HepG2 (cell line): Measurements from ENCODE around the gene CTDNEP1. TPM values are rescaled to one million over a fixed set of nuclear protein-coding genes. Genes with fewer than 3 reads are reported as not detected.

ENCODE experiments used
- CENPX ChIP-seq: sonication (generic); formaldehyde crosslinking; IDR thresholded peaks from 2 replicates; pipeline ENCODE4 v1.9.0; 2021; ENCODE audit warnings: mild to moderate bottlenecking, missing genetic modification reagents, moderate library complexity
- MED13 ChIP-seq: sonication (generic); formaldehyde crosslinking; IDR thresholded peaks from 2 replicates; pipeline ENCODE4 v1.5.0; 2020; ENCODE audit warnings: missing genetic modification reagents
- RNF2 ChIP-seq: fragments of 450-650 bp; conservative IDR thresholded peaks from 2 replicates; pipeline ENCODE4 v1.6.1; 2016; ENCODE audit warnings: low read depth
- SIX1 ChIP-seq: sonication (generic); formaldehyde crosslinking; IDR thresholded peaks from 2 replicates; pipeline ENCODE4 v1.4.0; 2020; ENCODE audit warnings: missing genetic modification reagents, borderline replicate concordance
- TMF1 ChIP-seq: sonication (generic); formaldehyde crosslinking; IDR thresholded peaks from 2 replicates; pipeline ENCODE4 v1.8.1; 2022; ENCODE audit warnings: low read depth, missing genetic modification reagents
- U2AF2 ChIP-seq: fragments of 200-400 bp; formaldehyde crosslinking; IDR thresholded peaks from 2 replicates; pipeline ENCODE4 v1.6.1; 2017; ENCODE audit warnings: low read depth, mild to moderate bottlenecking, low read length
- ZNF264 ChIP-seq: sonication (generic); formaldehyde crosslinking; IDR thresholded peaks from 2 replicates; pipeline ENCODE4 v1.4.0; 2020; ENCODE audit warnings: missing genetic modification reagents
- ZNF484 ChIP-seq: sonication (generic); formaldehyde crosslinking; IDR thresholded peaks from 2 replicates; pipeline ENCODE4 v1.5.1; 2020; ENCODE audit warnings: mild to moderate bottlenecking, low read depth, missing genetic modification reagents, borderline replicate concordance
- ZNF615 ChIP-seq: sonication (generic); formaldehyde crosslinking; IDR thresholded peaks from 2 replicates; pipeline ENCODE4 v1.5.0; 2020; ENCODE audit warnings: mild to moderate bottlenecking, missing genetic modification reagents, borderline replicate concordance
- ZNF775 ChIP-seq: sonication (generic); formaldehyde crosslinking; IDR thresholded peaks from 2 replicates; pipeline ENCODE4 v1.4.0; 2020; ENCODE audit warnings: missing genetic modification reagents, mild to moderate bottlenecking, moderate library complexity, borderline replicate concordance
- ZNF777 ChIP-seq: sonication (generic); formaldehyde crosslinking; IDR thresholded peaks from 2 replicates; pipeline ENCODE4 v1.4.0; 2020; ENCODE audit warnings: missing genetic modification reagents
- ZSCAN31 ChIP-seq: sonication (generic); formaldehyde crosslinking; IDR thresholded peaks from 2 replicates; pipeline ENCODE4 v1.5.0; 2020; ENCODE audit warnings: low read depth, mild to moderate bottlenecking, missing genetic modification reagents
- polyA plus RNA-seq, 8 experiments: library from polyadenylated mRNA; depleted of rRNA in 3 of 8; stranded (reverse) in 7 of 8; unstranded in 1 of 8; fragments of >200 nt; fragmentation: Illumina TruSeq in 4 of 8; extraction: Trizol in 4 of 8; gene quantifications; 2 replicates each; pipeline versions ENCODE4 v1.2.1 to v1.2.3, GENCODE V29; 2011 to 2016; ENCODE audit warnings: low read depth in 4 of 8, missing spikeins in 1 of 8, mixed read lengths in 1 of 8; ENCODE audit not compliant: insufficient read depth in 1 of 8
- total RNA-seq, 5 experiments: library from RNA; depleted of rRNA; stranded (reverse); fragments of >200 nt; fragmentation: Illumina TruSeq; extraction: Trizol; gene quantifications; 2 replicates each; pipeline ENCODE4 v1.2.3, GENCODE V29; 2016; ENCODE audit warnings: low read depth in 1 of 5
- TF ChIP-seq, protein P1 (sequence below): sonication (generic); formaldehyde crosslinking; conservative IDR thresholded peaks from 2 replicates; pipeline ENCODE4 v1.8.0; 2022; ENCODE audit warnings: low read depth, missing genetic modification reagents
- TF ChIP-seq, protein P2 (sequence below): sonication (generic); formaldehyde crosslinking; IDR thresholded peaks from 2 replicates; pipeline ENCODE4 v1.5.0; 2020; ENCODE audit warnings: missing genetic modification reagents
- TF ChIP-seq, protein P3 (sequence below), 2 experiments: fragments of 450-650 bp in 1 of 2; sonication (generic) in 1 of 2; formaldehyde crosslinking in 1 of 2; IDR thresholded peaks; 2 replicates each; pipeline versions ENCODE4 v1.6.1 to v1.8.0; 2016 to 2022; ENCODE audit warnings: antibody characterized with exemption in 1 of 2, mild to moderate bottlenecking in 1 of 2, missing genetic modification reagents in 1 of 2
- TF ChIP-seq, protein P4 (sequence below): sonication (generic); formaldehyde crosslinking; conservative IDR thresholded peaks from 2 replicates; pipeline ENCODE4 v1.8.1; 2023; ENCODE audit warnings: missing genetic modification reagents

Gene CTDNEP1
- total and polyA plus RNA-seq, 2 of the 13 experiments (the other 11 are each of a cell fraction or from before 2014, with no cell fraction given): 19.8 to 118 TPM

DNA sequence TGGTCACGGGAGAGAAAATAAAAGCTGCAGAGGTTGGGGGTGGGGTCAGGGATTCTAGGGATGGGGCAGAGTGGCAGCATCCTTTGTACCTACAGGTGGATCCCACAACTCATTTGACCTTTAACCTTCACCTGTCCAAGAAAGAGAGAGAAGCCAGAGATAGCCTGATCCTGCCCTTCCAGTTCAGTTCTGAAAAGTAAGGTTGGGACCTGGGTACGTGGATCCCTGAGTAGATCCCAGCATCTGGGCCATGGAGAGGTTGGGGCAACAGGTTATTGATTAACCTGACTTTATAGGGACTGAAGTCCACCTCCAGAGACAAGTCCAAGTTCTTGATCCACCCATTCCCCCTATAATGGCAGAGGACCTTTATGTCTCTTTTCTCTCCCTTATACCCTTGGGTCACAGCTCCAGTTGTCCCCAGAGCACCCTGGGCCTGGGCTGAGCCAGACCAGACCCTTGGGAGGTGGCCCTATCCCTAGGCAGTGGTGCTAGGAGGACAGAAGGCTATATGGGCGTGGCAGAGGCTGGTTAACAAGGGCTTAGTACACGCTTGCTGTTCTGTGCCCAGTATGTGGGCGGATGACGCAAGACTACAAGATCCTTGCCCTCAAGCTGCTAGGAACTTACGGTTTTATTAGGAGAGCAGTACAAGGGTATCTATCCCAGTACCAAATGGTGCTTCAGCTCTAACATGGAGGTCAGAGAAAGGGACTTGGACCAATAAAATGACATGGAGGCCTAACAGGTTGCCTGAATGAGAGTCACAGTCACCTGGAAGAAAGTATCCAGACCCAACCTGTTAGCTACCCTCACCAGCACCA is 7.4 kb upstream of the CTDNEP1 start (continued):
- TF ChIP-seq, protein P1, sequence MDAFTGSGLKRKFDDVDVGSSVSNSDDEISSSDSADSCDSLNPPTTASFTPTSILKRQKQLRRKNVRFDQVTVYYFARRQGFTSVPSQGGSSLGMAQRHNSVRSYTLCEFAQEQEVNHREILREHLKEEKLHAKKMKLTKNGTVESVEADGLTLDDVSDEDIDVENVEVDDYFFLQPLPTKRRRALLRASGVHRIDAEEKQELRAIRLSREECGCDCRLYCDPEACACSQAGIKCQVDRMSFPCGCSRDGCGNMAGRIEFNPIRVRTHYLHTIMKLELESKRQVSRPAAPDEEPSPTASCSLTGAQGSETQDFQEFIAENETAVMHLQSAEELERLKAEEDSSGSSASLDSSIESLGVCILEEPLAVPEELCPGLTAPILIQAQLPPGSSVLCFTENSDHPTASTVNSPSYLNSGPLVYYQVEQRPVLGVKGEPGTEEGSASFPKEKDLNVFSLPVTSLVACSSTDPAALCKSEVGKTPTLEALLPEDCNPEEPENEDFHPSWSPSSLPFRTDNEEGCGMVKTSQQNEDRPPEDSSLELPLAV (CRISPR knock-in tag): no peak
- no peak for TF ChIP-seq CENPX (CRISPR knock-in tag)
- TF ChIP-seq ZSCAN31 (CRISPR knock-in tag): no peak
- no peak for TF ChIP-seq ZNF775 (CRISPR knock-in tag)
- TF ChIP-seq, protein P2, sequence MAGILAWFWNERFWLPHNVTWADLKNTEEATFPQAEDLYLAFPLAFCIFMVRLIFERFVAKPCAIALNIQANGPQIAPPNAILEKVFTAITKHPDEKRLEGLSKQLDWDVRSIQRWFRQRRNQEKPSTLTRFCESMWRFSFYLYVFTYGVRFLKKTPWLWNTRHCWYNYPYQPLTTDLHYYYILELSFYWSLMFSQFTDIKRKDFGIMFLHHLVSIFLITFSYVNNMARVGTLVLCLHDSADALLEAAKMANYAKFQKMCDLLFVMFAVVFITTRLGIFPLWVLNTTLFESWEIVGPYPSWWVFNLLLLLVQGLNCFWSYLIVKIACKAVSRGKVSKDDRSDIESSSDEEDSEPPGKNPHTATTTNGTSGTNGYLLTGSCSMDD: no peak
- no peak for TF ChIP-seq U2AF2
- no peak for TF ChIP-seq MED13
- TF ChIP-seq SIX1: no peak
- no peak for TF ChIP-seq TMF1 (CRISPR knock-in tag)
- no peak for TF ChIP-seq ZNF484 (CRISPR knock-in tag)
- TF ChIP-seq, protein P3, sequence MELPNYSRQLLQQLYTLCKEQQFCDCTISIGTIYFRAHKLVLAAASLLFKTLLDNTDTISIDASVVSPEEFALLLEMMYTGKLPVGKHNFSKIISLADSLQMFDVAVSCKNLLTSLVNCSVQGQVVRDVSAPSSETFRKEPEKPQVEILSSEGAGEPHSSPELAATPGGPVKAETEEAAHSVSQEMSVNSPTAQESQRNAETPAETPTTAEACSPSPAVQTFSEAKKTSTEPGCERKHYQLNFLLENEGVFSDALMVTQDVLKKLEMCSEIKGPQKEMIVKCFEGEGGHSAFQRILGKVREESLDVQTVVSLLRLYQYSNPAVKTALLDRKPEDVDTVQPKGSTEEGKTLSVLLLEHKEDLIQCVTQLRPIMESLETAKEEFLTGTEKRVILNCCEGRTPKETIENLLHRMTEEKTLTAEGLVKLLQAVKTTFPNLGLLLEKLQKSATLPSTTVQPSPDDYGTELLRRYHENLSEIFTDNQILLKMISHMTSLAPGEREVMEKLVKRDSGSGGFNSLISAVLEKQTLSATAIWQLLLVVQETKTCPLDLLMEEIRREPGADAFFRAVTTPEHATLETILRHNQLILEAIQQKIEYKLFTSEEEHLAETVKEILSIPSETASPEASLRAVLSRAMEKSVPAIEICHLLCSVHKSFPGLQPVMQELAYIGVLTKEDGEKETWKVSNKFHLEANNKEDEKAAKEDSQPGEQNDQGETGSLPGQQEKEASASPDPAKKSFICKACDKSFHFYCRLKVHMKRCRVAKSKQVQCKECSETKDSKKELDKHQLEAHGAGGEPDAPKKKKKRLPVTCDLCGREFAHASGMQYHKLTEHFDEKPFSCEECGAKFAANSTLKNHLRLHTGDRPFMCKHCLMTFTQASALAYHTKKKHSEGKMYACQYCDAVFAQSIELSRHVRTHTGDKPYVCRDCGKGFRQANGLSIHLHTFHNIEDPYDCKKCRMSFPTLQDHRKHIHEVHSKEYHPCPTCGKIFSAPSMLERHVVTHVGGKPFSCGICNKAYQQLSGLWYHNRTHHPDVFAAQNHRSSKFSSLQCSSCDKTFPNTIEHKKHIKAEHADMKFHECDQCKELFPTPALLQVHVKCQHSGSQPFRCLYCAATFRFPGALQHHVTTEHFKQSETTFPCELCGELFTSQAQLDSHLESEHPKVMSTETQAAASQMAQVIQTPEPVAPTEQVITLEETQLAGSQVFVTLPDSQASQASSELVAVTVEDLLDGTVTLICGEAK (IDR thresholded peaks at IDR 0.05): no peak
- TF ChIP-seq, protein P3 (CRISPR knock-in tag; IDR thresholded peaks at IDR 0.05): no peak
- TF ChIP-seq ZNF264 (CRISPR knock-in tag): no peak
- TF ChIP-seq ZNF777 (CRISPR knock-in tag): no peak
- no peak for TF ChIP-seq RNF2
- TF ChIP-seq, protein P4, sequence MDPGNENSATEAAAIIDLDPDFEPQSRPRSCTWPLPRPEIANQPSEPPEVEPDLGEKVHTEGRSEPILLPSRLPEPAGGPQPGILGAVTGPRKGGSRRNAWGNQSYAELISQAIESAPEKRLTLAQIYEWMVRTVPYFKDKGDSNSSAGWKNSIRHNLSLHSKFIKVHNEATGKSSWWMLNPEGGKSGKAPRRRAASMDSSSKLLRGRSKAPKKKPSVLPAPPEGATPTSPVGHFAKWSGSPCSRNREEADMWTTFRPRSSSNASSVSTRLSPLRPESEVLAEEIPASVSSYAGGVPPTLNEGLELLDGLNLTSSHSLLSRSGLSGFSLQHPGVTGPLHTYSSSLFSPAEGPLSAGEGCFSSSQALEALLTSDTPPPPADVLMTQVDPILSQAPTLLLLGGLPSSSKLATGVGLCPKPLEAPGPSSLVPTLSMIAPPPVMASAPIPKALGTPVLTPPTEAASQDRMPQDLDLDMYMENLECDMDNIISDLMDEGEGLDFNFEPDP (CRISPR knock-in tag): no peak
- no peak for TF ChIP-seq ZNF615
